HG03064 (cell line): ENCODE results near the gene GDPD3.

Source experiments
- ATAC-seq: cut with Tn5 transposase; IDR thresholded peaks from one replicate; pipeline ENCODE4 v1.9.1; 2021; ENCODE audit warnings: low read depth; ENCODE audit not compliant: unreplicated experiment

Gene GDPD3

DNA sequence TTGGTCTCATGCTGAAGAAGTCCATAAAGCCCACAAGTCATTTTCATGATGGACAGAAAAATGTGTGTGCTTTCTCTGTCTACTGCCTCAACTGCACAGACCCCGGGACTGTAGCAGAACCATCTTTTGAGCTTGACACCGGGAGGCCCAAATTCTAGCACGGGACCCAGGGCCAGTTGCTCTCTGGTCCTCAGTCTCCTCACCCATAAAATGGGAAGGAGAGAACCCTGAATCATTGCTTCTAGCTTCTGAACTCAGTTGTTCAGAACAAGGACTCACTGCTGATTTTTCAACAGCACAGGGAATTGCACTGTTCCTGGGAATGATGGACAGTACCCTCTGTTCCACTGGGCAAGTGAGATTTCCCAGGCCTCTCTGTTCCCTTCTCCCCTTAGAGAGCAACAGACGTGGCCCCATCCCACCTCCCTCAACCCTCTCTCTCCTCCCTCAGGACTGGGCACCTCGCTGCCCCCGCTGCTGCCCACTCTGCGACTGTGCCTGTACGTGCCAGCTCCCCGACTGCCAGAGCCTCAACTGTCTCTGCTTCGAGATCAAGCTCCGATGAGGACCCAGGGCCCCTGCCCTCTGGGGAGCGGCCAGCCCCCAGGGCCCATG, 50.0 kb downstream of the GDPD3 start:
- ATAC-seq = no peak

DNA sequence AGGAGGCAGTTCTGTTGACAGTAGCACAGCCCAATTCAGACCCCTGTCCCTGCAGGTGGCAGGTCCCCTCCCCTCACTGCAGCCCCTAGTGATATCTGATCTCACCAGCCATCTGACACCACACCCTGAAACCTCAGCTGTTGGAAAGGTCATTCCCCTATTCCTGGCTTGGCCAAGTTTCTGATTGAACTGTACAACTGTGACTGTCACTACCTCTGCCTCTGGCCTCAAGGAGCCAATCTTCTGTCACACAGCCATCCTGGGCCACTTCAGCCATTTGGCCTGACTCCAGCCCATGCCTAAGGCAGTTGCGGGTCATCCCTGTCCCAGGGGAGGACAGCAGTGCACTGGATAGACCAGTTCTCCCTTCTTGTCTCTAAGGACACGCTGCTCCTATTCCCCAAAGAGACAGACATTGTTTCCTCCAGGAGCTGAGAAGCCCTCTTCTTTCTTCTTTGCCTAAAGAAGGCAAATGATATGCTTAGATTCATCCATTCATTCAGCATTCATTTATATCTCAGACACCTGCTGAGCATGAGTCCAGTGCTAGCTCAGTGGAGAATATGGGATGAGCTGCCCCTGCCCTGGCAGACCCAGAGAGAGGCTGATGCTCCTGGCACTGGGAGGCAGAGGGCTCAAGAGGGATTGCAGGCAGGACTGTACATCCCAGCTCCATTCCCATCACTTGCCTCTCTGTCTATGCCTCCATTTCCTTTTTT, 52.3 kb downstream of the GDPD3 start:
- ATAC-seq = no peak

DNA sequence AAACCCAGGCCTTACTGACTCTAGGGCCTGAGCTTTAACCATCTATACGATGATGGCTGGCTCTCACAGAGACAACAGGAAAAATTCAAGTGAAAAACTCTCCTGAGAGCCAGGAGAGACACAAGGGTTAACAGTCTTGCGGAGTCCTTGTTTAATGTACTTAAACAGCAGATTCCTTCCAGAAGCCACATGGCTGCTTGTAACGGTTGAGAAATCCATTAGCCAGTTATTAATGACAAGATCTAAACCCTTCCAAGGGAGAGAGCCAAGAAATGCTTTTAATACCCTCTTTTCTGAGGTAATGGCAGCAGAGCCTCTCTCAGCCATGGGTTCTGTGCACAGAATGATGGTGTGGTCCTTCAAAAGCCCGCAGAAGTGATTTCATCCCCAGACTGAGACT, 53.0 kb downstream of the GDPD3 start:
- ATAC-seq = no peak

DNA sequence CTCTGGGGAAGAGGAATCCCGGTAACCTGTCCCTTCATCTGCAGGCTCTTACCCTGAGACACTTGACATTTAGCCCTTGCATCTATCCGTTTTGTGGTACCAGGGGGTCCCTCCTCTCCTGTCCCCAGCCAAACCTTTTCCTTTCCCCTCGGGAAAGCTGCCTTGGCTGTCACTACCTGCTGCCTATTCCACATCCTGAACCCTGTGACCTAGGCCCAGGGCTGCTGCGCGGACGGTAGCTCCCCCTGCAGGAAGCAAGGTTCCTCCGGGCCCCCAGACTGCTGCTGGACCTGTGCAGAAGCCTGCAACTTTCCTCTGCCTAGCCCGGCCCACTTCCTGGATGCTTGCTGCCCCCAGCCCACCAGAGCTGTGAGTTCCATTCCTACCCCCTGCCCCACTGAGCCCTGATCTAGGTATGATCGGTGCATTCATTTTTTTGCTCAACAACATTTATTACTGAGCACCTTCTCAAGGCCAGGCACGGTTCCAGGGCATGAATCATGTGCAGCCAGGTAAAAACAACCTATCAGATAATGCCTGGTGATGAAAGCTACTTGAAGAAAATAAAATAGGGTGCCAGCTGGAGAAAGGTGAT, 58.3 kb downstream of the GDPD3 start:
- no peak for ATAC-seq
